GM18873 (cell line): ENCODE data around the gene SPINK8.
"Not testable (repeated sequence)": the region's sequence is repeated elsewhere in the genome, so short reads cannot be mapped to it uniquely, and the experiment has no call there.

Experiments
- ATAC-seq: cut with Tn5 transposase; IDR thresholded peaks from one replicate; pipeline ENCODE4 v1.9.1; 2021; ENCODE audit warnings: mild to moderate bottlenecking, moderate library complexity, moderate number of reproducible peaks; ENCODE audit not compliant: unreplicated experiment, low FRiP score

Gene SPINK8

DNA sequence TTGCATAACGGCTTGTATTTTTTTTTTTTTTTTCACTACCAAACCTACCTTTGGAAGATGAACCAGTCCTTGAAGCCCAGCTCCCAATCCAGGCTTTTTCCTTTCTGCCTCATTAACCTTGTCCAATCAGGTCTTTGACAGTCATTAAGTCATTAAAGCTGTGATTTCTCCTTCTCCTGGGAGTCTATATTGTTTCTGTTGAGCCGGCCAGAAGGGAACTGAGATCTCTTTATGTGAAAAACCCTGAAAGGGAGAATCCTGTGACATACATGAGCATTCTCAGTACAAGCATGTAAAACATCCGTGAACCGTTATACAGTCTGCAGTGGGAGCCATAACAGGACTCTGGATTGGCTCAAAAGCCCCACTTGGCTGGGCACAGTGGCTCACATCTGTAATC is 52.6 kb downstream of the SPINK8 start:
- ATAC-seq: no peak

- ATAC-seq: no peak
Measured at GRCh38 chr3:48278884-48279559, 54.4 kb downstream of the SPINK8 start.

- ATAC-seq: no peak
Measured at GRCh38 chr3:48276911-48277641, 56.4 kb downstream of the SPINK8 start.

- ATAC-seq: no peak
Measured at GRCh38 chr3:48275287-48276027, 58.0 kb downstream of the SPINK8 start.

GRCh38 chr3:48274452-48274851 is 59.0 kb downstream of the SPINK8 start:
- ATAC-seq: no peak

- ATAC-seq: no peak
Measured at GRCh38 chr3:48273594-48274211, 59.8 kb downstream of the SPINK8 start.

- no peak for ATAC-seq
Measured at GRCh38 chr3:48271763-48272498, 61.5 kb downstream of the SPINK8 start.

- not testable (repeated sequence) for ATAC-seq
Measured at GRCh38 chr3:48271223-48271622, 62.2 kb downstream of the SPINK8 start.

DNA sequence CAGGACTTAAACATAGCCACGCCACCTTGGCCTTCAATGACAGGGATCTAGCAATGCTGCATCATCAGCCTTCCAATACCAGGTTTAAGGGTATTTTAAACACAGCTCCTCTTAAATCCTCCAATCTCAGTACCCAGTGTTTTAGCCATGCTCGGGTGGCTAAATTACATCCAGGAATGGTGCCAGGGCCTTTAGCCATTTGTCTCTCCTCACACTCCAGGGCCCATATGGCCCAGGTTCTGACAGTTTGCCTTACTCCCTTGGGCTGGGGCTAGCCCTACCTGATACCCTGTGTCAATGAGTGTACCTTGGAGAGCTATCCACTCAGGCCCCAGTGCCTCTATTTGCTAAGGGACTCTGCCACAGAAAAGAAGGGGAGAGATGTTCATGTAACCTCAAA is 63.2 kb downstream of the SPINK8 start:
- no peak for ATAC-seq

GRCh38 chr3:48269592-48269991 is 63.9 kb downstream of the SPINK8 start:
- no peak for ATAC-seq

GRCh38 chr3:48268936-48269561 is 64.4 kb downstream of the SPINK8 start:
- ATAC-seq: no peak

DNA sequence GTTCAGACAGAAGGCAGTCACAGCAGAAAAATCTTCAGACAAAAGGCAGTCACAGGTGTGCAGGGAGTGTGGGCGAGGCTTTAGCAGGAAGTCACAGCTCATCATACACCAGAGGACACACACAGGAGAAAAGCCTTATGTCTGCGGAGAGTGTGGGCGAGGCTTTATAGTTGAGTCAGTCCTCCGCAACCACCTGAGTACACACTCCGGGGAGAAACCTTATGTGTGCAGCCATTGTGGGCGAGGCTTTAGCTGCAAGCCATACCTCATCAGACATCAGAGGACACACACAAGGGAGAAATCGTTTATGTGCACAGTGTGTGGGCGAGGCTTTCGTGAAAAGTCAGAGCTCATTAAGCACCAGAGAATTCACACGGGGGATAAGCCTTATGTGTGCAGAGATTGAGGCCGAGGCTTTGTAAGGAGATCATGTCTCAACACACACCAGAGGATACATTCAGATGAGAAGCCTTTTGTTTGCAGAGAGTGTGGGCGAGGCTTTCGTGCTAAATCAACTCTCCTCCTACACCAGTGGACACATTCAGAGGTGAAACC is 65.0 kb downstream of the SPINK8 start:
- ATAC-seq: no peak

DNA sequence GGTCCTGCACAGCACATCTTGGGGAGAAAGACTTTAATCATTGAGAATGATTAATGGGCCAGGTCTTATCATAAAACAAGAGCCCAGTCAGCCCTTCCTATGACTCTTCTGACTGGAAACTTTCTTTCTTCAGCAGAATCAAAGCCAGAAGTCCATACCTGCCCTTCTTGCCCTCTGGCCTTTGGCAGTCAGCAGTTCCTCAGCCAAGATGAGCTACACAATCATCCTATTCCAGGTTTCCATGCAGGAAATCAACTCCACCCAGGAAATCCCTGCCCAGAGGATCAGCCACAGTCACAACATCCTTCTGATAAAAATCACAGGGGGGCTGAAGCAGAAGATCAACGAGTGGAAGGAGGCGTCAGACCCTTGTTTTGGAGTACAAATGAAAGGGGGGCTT is 65.7 kb downstream of the SPINK8 start:
- no peak for ATAC-seq

DNA sequence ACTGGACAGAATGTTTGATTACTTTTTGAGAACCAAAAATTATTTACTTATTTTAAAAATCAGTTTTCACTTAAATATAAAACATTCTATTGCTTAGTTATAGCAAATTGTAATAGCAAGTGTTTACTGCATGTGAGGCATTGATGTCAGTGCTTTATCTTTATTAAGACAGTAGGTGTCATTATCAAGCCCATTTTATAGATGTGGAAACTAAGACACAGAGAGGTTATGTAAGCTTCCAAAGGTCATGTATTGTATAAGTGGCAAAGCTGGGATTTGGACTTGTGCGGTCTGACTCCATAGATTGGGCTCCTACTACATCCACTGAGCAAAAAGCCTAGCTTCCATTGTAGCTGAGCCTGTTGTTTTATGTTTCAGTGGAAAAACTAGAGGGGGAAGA is 74.9 kb downstream of the SPINK8 start:
- ATAC-seq: no peak
